IMR-90 (cell line): Measurements from ENCODE around the gene ZFR2. TPM values are rescaled to one million over a fixed set of nuclear protein-coding genes. Genes with fewer than 3 reads are reported as not detected.
A peak's percentile ranks its signal among the peaks of the same experiment; 100 is the strongest.

Experiments
- ATAC-seq: fragments of 200-7000 bp; cut with Tn5 transposase; 2 replicates; pipeline ENCODE4 v1.9.1; 2020; ENCODE audit warnings: low read depth, mild to moderate bottlenecking, moderate library complexity
- BruUV-seq: library from RNA; stranded (reverse); fragments of 400-500 nt; replicated peaks from 2 replicates; lab custom pipeline; 2021; lab: Mats Ljungman, UMichigan
- CTCF ChIA-PET: fragments of 300-600 bp; formaldehyde crosslinking; extraction: SDS; loops from one replicate; lab custom pipeline; 2021; ENCODE audit warnings: antibody characterized with exemption; lab: Yijun Ruan, JAX
- POLR2A ChIA-PET: fragments of 300-600 bp; sonication (Branson Sonifier 250); formaldehyde crosslinking; loops from one replicate; lab custom pipeline; 2022; ENCODE audit warnings: antibody characterized with exemption; ENCODE audit not compliant: unreplicated experiment; lab: Charles Lee
- DNase-seq: peaks from one replicate; pipeline ENCODE4 v3.0.0; 2013
- H2AFZ ChIP-seq: replicated peaks from 2 replicates; pipeline ENCODE3; 2013; ENCODE audit warnings: low read length, mild to moderate bottlenecking; ENCODE audit not compliant: poor library complexity
- H2AK5ac ChIP-seq: 2 replicates; pipeline ENCODE4 v1.6.1; 2013; ENCODE audit warnings: low read depth, low read length, inconsistent platforms
- H2AK9ac ChIP-seq: replicated peaks from 2 replicates; pipeline ENCODE3; 2013; ENCODE audit warnings: mild to moderate bottlenecking, low read depth, low read length, moderate library complexity; ENCODE audit not compliant: poor library complexity
- H2BK120ac ChIP-seq: 2 replicates; pipeline ENCODE4 v1.6.1; 2013; ENCODE audit warnings: low read depth, low read length, inconsistent platforms
- H2BK15ac ChIP-seq: 3 replicates; pipeline ENCODE4 v1.6.1; 2013; ENCODE audit warnings: low read depth, low read length, inconsistent platforms
- H2BK20ac ChIP-seq: 2 replicates; pipeline ENCODE4 v1.6.1; 2013; ENCODE audit warnings: low read depth, mild to moderate bottlenecking, inconsistent platforms, low read length, moderate library complexity
- H2BK5ac ChIP-seq: 2 replicates; pipeline ENCODE4 v1.6.1; 2013; ENCODE audit warnings: mild to moderate bottlenecking, low read depth, low read length, inconsistent platforms; ENCODE audit not compliant: poor library complexity, severe bottlenecking
- H3K14ac ChIP-seq: replicated peaks from 2 replicates; pipeline ENCODE4 v1.6.1; 2013; ENCODE audit warnings: low read depth, low read length, inconsistent platforms
- H3K18ac ChIP-seq: 2 replicates; pipeline ENCODE4 v1.6.1; 2013; ENCODE audit warnings: low read depth, low read length, control low read depth
- H3K23ac ChIP-seq: 2 replicates; pipeline ENCODE4 v1.6.1; 2013; ENCODE audit warnings: low read depth, low read length, inconsistent platforms
- H3K27ac ChIP-seq: 2 replicates; pipeline ENCODE4 v1.5.1; 2013; ENCODE audit warnings: mild to moderate bottlenecking, control low read depth, low read length; ENCODE audit not compliant: insufficient read depth
- H3K27me3 ChIP-seq: 2 replicates; pipeline ENCODE4 v1.6.1; 2013; ENCODE audit warnings: low read length; ENCODE audit not compliant: control insufficient read depth, insufficient read depth
- H3K36me3 ChIP-seq: 2 replicates; pipeline ENCODE4 v1.6.1; 2013; ENCODE audit warnings: low read length, mixed read lengths; ENCODE audit not compliant: control insufficient read depth, insufficient read depth
- H3K4ac ChIP-seq: 2 replicates; pipeline ENCODE4 v1.6.1; 2013; ENCODE audit warnings: low read depth, low read length, inconsistent platforms
- H3K4me1 ChIP-seq: 2 replicates; pipeline ENCODE4 v1.6.1; 2013; ENCODE audit warnings: low read length, mixed read lengths; ENCODE audit not compliant: control insufficient read depth, insufficient read depth
- H3K4me2 ChIP-seq: 2 replicates; pipeline ENCODE4 v1.6.1; 2013; ENCODE audit warnings: low read depth, mild to moderate bottlenecking, control low read depth, low read length, moderate library complexity
- H3K4me3 ChIP-seq: 2 replicates; pipeline ENCODE4 v1.5.1; 2013; ENCODE audit warnings: low read depth, mild to moderate bottlenecking, control low read depth, low read length, moderate library complexity; ENCODE audit not compliant: insufficient read depth
- H3K56ac ChIP-seq: 2 replicates; pipeline ENCODE4 v1.6.1; 2013; ENCODE audit warnings: low read length, inconsistent platforms; ENCODE audit not compliant: insufficient read depth; ENCODE audit errors: extremely low read depth
- H3K79me1 ChIP-seq, 2 experiments: 2 replicates each; pipeline ENCODE4 v1.6.1; 2013; ENCODE audit warnings: low read length in 2 of 2, inconsistent platforms in 1 of 2, low read depth in 1 of 2
- H3K9ac ChIP-seq: 2 replicates; pipeline ENCODE4 v1.6.1; 2013; ENCODE audit warnings: low read depth, low read length, control low read depth
- H3K9me1 ChIP-seq: 2 replicates; pipeline ENCODE4 v1.6.1; 2013; ENCODE audit warnings: low read length, inconsistent platforms; ENCODE audit not compliant: insufficient read depth
- H3K9me3 ChIP-seq: 2 replicates; pipeline ENCODE4 v1.6.1; 2013; ENCODE audit warnings: low read length; ENCODE audit not compliant: control insufficient read depth, insufficient read depth
- H4K20me1 ChIP-seq: 2 replicates; pipeline ENCODE4 v1.6.1; 2013; ENCODE audit warnings: low read length, inconsistent platforms; ENCODE audit not compliant: insufficient read depth
- H4K5ac ChIP-seq: 2 replicates; pipeline ENCODE4 v1.6.1; 2013; ENCODE audit warnings: mild to moderate bottlenecking, low read depth, low read length, control low read depth
- H4K8ac ChIP-seq, 2 experiments: 2 replicates each; pipeline ENCODE4 v1.6.1; 2013; ENCODE audit warnings: low read depth in 2 of 2, low read length in 2 of 2, control low read depth in 1 of 2, inconsistent platforms in 1 of 2
- H4K91ac ChIP-seq: 2 replicates; pipeline ENCODE4 v1.6.1; 2013; ENCODE audit warnings: low read depth, low read length, inconsistent platforms; ENCODE audit not compliant: insufficient read depth
- BHLHE40 ChIP-seq: fragments of 150-350 bp; IDR thresholded peaks from 2 replicates; pipeline ENCODE4 v1.6.1; 2016; ENCODE audit warnings: mild to moderate bottlenecking, low read depth, low read length
- CEBPB ChIP-seq: IDR thresholded peaks from 2 replicates; pipeline ENCODE4 v1.6.1; 2012; ENCODE audit warnings: low read depth, low read length, improper control_type of control experiment
- CHD1 ChIP-seq: IDR thresholded peaks from 2 replicates; pipeline ENCODE4 v1.6.1; 2012; ENCODE audit warnings: low read depth, low read length, improper control_type of control experiment
- FOS ChIP-seq: fragments of 150-350 bp; IDR thresholded peaks from 2 replicates; pipeline ENCODE4 v1.6.1; 2016; ENCODE audit warnings: low read depth, low read length
- MAFK ChIP-seq: IDR thresholded peaks from 2 replicates; pipeline ENCODE4 v1.6.1; 2012; ENCODE audit warnings: low read depth, low read length, improper control_type of control experiment
- MAZ ChIP-seq: IDR thresholded peaks from 2 replicates; pipeline ENCODE4 v1.6.1; 2012; ENCODE audit warnings: low read depth, mild to moderate bottlenecking, low read length, improper control_type of control experiment, moderate library complexity, borderline replicate concordance
- MXI1 ChIP-seq: IDR thresholded peaks from 2 replicates; pipeline ENCODE4 v1.6.1; 2012; ENCODE audit warnings: low read depth, mild to moderate bottlenecking, low read length, moderate library complexity, borderline replicate concordance
- NFE2L2 ChIP-seq: fragments of 150-350 bp; IDR thresholded peaks from 2 replicates; pipeline ENCODE4 v1.6.1; 2016; ENCODE audit warnings: low read depth, mild to moderate bottlenecking, low read length
- POLR2A ChIP-seq: IDR thresholded peaks from 2 replicates; pipeline ENCODE4 v1.6.1; 2012; ENCODE audit warnings: mild to moderate bottlenecking, low read depth, low read length
- RAD21 ChIP-seq: IDR thresholded peaks from 2 replicates; pipeline ENCODE4 v1.6.1; 2012; ENCODE audit warnings: low read length, improper control_type of control experiment
- RCOR1 ChIP-seq: IDR thresholded peaks from 2 replicates; pipeline ENCODE4 v1.6.1; 2012; ENCODE audit warnings: mild to moderate bottlenecking, low read length, improper control_type of control experiment; ENCODE audit not compliant: insufficient replicate concordance
- RFX5 ChIP-seq: IDR thresholded peaks from 2 replicates; pipeline ENCODE4 v1.8.0; 2012; ENCODE audit warnings: low read depth, mild to moderate bottlenecking, low read length, moderate library complexity
- SMC3 ChIP-seq: fragments of 150-350 bp; IDR thresholded peaks from 2 replicates; pipeline ENCODE4 v1.6.1; 2016; ENCODE audit warnings: low read depth, mild to moderate bottlenecking, antibody characterized with exemption, low read length, moderate library complexity
- WGBS, 2 experiments: methylation state at CpG; one replicate each; pipeline versions ENCODE4 v1.1.5 to v1.1.7; 2013; ENCODE audit warnings: missing lambda C conversion rate in 2 of 2; ENCODE audit not compliant: insufficient read length in 1 of 2; ENCODE audit errors: extremely low coverage in 2 of 2; 5-methylcytosine and 5-hydroxymethylcytosine counted together
- dilution Hi-C: fragments of 300-500 bp; cut with HindIII; formaldehyde crosslinking; loops from one replicate; pipeline ENCODE4 v1.14.3; 2018; ENCODE audit warnings: low sequenced_read_pairs; ENCODE audit not compliant: unreplicated experiment
- in situ Hi-C: fragments of 300-500 bp; cut with MboI; formaldehyde crosslinking; loops from 3 replicates; pipeline ENCODE4 v1.14.3; 2019; ENCODE audit warnings: low sequenced_read_pairs, inconsistent platforms, mixed read lengths
- intact Hi-C: fragments of 100-400 bp; cut with micrococcal nuclease; formaldehyde crosslinking; loops from 2 replicates; pipeline ENCODE4 v1.10.0; 2022
- polyA plus RNA-seq, 3 experiments: library from polyadenylated mRNA; depleted of rRNA; stranded (reverse); fragments of >200 nt; gene quantifications; 2 replicates each; pipeline ENCODE4 v1.2.3, GENCODE V29; 2012; ENCODE audit warnings: low replicate concordance in 1 of 3
- total RNA-seq: library from RNA; depleted of rRNA; stranded (reverse); fragments of >200 nt; gene quantifications from 2 replicates; pipeline ENCODE4 v1.2.3, GENCODE V29; 2012
- TF ChIP-seq, protein P1 (sequence below): conservative IDR thresholded peaks from 2 replicates; pipeline ENCODE4 v1.5.1; 2012; ENCODE audit warnings: mild to moderate bottlenecking, low read depth, low read length, improper control_type of control experiment
- TF ChIP-seq, protein P2 (sequence below): fragments of 150-350 bp; IDR thresholded peaks from 2 replicates; pipeline ENCODE4 v1.6.1; 2017; ENCODE audit warnings: mild to moderate bottlenecking, antibody characterized with exemption, low read length, low read depth
- TF ChIP-seq, protein P3 (sequence below): fragments of 150-350 bp; IDR thresholded peaks from 2 replicates; pipeline ENCODE4 v1.6.1; 2016; ENCODE audit warnings: low read depth, mild to moderate bottlenecking, low read length, moderate library complexity, borderline replicate concordance

The ZFR2 gene
- total and polyA plus RNA-seq, 2 of the 4 experiments (the other 2 are of a cell fraction), result 0.19 TPM; not detected in 1

DNA sequence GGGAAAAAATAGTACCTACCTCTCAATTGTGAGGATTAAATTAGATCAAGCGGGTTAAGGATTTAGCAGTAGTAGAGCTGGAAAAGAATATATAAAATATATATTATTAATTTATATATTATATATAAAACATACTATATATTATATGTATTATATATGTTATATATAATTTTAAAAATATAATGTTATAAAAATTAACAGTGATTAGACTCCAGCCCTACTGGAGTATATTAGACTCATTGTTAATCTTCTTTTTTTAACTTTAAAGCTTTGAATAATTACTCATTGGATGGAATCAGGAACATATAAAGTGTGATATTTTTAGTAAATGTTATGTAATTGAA is 106.7 kb downstream of the ZFR2 start:
- Histone ChIP-seq H3K4me2 (peak overlapping the region; percentile 24; the same call in 1 of the 2 replicates), H2AFZ (peak overlapping the region; percentile 99), H3K27me3 (no peaks in the 10 kb centered on the region), H4K8ac (peak overlapping the region; percentile 80 to 91; a peak in 3 of 4 replicates), H2AK9ac (peak overlapping the region; percentile 98), H3K27ac (no peak overlapping the region), H4K5ac (peak overlapping the region; percentile 62; the same call in 1 of the 2 replicates), H2BK5ac (no peak overlapping the region), H3K9me1 (peaks cover 3% of the 10 kb centered on the region; the same call in 1 of the 2 replicates), H3K4ac (no peak overlapping the region; the same call in 1 of the 2 replicates), H3K79me1 (peaks cover 18 to 39% of the 10 kb centered on the region in 2 experiments), H2AK5ac (peak overlapping the region; percentile 73; the same call in 1 of the 2 replicates), H2BK120ac (no peak overlapping the region), H3K4me1 (peaks cover 2% of the 10 kb centered on the region; the same call in 1 of the 2 replicates), H3K4me3 (no peak overlapping the region), H3K36me3 (peaks cover 13% of the 10 kb centered on the region; the same call in 1 of the 2 replicates), H3K9ac (no peak overlapping the region), H3K14ac (no peak overlapping the region), H2BK15ac (0 out of 3 replicates have a peak overlapping the region, but pooled peaks have one; percentile 25), H3K23ac (no peak overlapping the region), H4K91ac (no peak overlapping the region), H3K9me3 (no peaks in the 10 kb centered on the region), H3K56ac (no peak overlapping the region), H2BK20ac (no peak overlapping the region), H3K18ac (no peak overlapping the region), H4K20me1 (no peaks in the 10 kb centered on the region)
- in situ Hi-C loops, result no loop called here
- intact Hi-C loops, result no loop called here
- no TSS peak for BruUV-seq
- CTCF ChIA-PET, result interaction anchor here (0.7 kb wide), 1 partner anchor 101 kb away, joined by 3 read pairs; no protein-coding TSS in a partner anchor
- POLR2A ChIA-PET, result interaction anchor here (1.3 kb wide), 1 partner anchor 24 kb away, joined by 4 read pairs; no protein-coding TSS in a partner anchor
- WGBS, 2 experiments, result no CpG with 5 or more reads among the region's 1 CpG
- no peak for ATAC-seq
- dilution Hi-C loops, result no loop called here
- TF ChIP-seq POLR2A (no peak), RCOR1 (no peak), RFX5 (no peak), FOS (no peak), CEBPB (no peak), SMC3 (no peak), MXI1 (no peak), RAD21 (no peak), MAFK (no peak), MAZ (no peak), CHD1 (no peak), BHLHE40 (no peak), NFE2L2 (no peak)
- TF ChIP-seq, protein P1, sequence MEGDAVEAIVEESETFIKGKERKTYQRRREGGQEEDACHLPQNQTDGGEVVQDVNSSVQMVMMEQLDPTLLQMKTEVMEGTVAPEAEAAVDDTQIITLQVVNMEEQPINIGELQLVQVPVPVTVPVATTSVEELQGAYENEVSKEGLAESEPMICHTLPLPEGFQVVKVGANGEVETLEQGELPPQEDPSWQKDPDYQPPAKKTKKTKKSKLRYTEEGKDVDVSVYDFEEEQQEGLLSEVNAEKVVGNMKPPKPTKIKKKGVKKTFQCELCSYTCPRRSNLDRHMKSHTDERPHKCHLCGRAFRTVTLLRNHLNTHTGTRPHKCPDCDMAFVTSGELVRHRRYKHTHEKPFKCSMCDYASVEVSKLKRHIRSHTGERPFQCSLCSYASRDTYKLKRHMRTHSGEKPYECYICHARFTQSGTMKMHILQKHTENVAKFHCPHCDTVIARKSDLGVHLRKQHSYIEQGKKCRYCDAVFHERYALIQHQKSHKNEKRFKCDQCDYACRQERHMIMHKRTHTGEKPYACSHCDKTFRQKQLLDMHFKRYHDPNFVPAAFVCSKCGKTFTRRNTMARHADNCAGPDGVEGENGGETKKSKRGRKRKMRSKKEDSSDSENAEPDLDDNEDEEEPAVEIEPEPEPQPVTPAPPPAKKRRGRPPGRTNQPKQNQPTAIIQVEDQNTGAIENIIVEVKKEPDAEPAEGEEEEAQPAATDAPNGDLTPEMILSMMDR, result no peak
- TF ChIP-seq, protein P2, sequence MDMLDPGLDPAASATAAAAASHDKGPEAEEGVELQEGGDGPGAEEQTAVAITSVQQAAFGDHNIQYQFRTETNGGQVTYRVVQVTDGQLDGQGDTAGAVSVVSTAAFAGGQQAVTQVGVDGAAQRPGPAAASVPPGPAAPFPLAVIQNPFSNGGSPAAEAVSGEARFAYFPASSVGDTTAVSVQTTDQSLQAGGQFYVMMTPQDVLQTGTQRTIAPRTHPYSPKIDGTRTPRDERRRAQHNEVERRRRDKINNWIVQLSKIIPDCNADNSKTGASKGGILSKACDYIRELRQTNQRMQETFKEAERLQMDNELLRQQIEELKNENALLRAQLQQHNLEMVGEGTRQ, result no peak
- TF ChIP-seq, protein P3, sequence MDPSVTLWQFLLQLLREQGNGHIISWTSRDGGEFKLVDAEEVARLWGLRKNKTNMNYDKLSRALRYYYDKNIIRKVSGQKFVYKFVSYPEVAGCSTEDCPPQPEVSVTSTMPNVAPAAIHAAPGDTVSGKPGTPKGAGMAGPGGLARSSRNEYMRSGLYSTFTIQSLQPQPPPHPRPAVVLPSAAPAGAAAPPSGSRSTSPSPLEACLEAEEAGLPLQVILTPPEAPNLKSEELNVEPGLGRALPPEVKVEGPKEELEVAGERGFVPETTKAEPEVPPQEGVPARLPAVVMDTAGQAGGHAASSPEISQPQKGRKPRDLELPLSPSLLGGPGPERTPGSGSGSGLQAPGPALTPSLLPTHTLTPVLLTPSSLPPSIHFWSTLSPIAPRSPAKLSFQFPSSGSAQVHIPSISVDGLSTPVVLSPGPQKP, result no peak
- DNase-seq, result no peak
